K562 (cell line): ENCODE data around the gene PYGM. TPM values are rescaled to one million over a fixed set of nuclear protein-coding genes. Genes with fewer than 3 reads are reported as not detected.

Experiments used
- BMI1 ChIP-seq: fragments of 150-350 bp; IDR thresholded peaks from 2 replicates; pipeline ENCODE4 v1.6.1; 2014; ENCODE audit warnings: low read length
- C11orf30 ChIP-seq: fragments of 450-650 bp; IDR thresholded peaks from 2 replicates; pipeline ENCODE4 v1.6.1; 2016; ENCODE audit warnings: low read depth, mild to moderate bottlenecking
- CCNT2 ChIP-seq: IDR thresholded peaks from 2 replicates; pipeline ENCODE4 v1.6.1; 2011; ENCODE audit warnings: borderline replicate concordance, low read depth, mild to moderate bottlenecking, moderate library complexity, mixed read lengths, low read length; ENCODE audit not compliant: insufficient read length; ENCODE audit errors: extremely low read depth
- CXXC5 ChIP-seq: fragments of 250-450 bp; sonication (Bioruptor Pico); IDR thresholded peaks from 2 replicates; pipeline ENCODE4 v1.8.0; 2022; ENCODE audit warnings: inconsistent platforms, mild to moderate bottlenecking, moderate library complexity
- EP400 ChIP-seq: fragments of 450-650 bp; IDR thresholded peaks from 2 replicates; pipeline ENCODE4 v1.6.1; 2017; ENCODE audit warnings: antibody characterized with exemption, mild to moderate bottlenecking, moderate library complexity
- FOXK1 ChIP-seq: sonication (generic); formaldehyde crosslinking; IDR thresholded peaks from 2 replicates; pipeline ENCODE4 v1.8.0; 2022; ENCODE audit warnings: missing genetic modification reagents, mild to moderate bottlenecking, borderline replicate concordance
- HNRNPLL ChIP-seq: fragments of 200-400 bp; formaldehyde crosslinking; IDR thresholded peaks from 2 replicates; pipeline ENCODE4 v1.6.1; 2017; ENCODE audit warnings: low read length, low read depth, mild to moderate bottlenecking; ENCODE audit not compliant: poor library complexity, severe bottlenecking
- ILK ChIP-seq: fragments of 450-650 bp; IDR thresholded peaks from 2 replicates; pipeline ENCODE4 v1.6.1; 2016; ENCODE audit warnings: missing genetic modification characterization, low read depth, mild to moderate bottlenecking, missing compliant biosample characterization, moderate library complexity, borderline replicate concordance
- MAFG ChIP-seq: fragments of 450-650 bp; conservative IDR thresholded peaks from 2 replicates; pipeline ENCODE4 v1.6.1; 2016; ENCODE audit warnings: missing genetic modification characterization, missing compliant biosample characterization
- TAF7 ChIP-seq: fragments of 450-650 bp; IDR thresholded peaks from 2 replicates; pipeline ENCODE4 v1.6.1; 2016; ENCODE audit warnings: missing genetic modification characterization, missing compliant biosample characterization
- ZNF133 ChIP-seq: fragments of 250-450 bp; sonication (Bioruptor Pico); IDR thresholded peaks from 2 replicates; pipeline ENCODE4 v1.4.0; 2020; ENCODE audit warnings: mild to moderate bottlenecking
- ZNF212 ChIP-seq: fragments of 450-650 bp; formaldehyde crosslinking; IDR thresholded peaks from 2 replicates; pipeline ENCODE4 v1.4.0; 2020; ENCODE audit warnings: mild to moderate bottlenecking
- polyA plus RNA-seq, 8 experiments: library from polyadenylated mRNA; depleted of rRNA in 4 of 8; stranded (reverse) in 5 of 8; unstranded in 3 of 8; fragments of >200 nt; fragmentation: Nextera tagmentation in 2 of 8; fragmentation: Illumina TruSeq in 1 of 8; extraction: Ambion mirVana in 2 of 8; extraction: Trizol in 1 of 8; gene quantifications; 2 replicates each; pipeline versions ENCODE4 v1.2.1 to v1.2.3, GENCODE V29; 2011 to 2014; ENCODE audit warnings: inconsistent platforms in 1 of 8, missing spikeins in 1 of 8
- total RNA-seq, 7 experiments: library from RNA; depleted of rRNA in 6 of 7; stranded (reverse); fragments of >200 nt in 6 of 7; fragmentation: Illumina TruSeq in 2 of 7; extraction: Trizol in 2 of 7; gene quantifications; 2 replicates each; pipeline versions ENCODE4 v1.2.1 to v1.2.3, GENCODE V29; 2011 to 2021; ENCODE audit warnings: low replicate concordance in 1 of 7
- TF ChIP-seq, protein P1 (sequence below): sonication (generic); IDR thresholded peaks from 2 replicates; pipeline ENCODE4 v1.6.1; 2016
- TF ChIP-seq, protein P2 (sequence below): fragments of 450-650 bp; IDR thresholded peaks from 2 replicates; pipeline ENCODE4 v1.6.1; 2014; ENCODE audit warnings: low read depth, mild to moderate bottlenecking, moderate library complexity, borderline replicate concordance
- TF ChIP-seq, protein P3 (sequence below): fragments of 450-650 bp; IDR thresholded peaks from 2 replicates; pipeline ENCODE4 v1.6.1; 2016; ENCODE audit warnings: mild to moderate bottlenecking
- TF ChIP-seq, protein P4 (sequence below): fragments of 450-650 bp; formaldehyde crosslinking; IDR thresholded peaks from 2 replicates; pipeline ENCODE4 v1.4.0; 2020; ENCODE audit warnings: mild to moderate bottlenecking, moderate library complexity

Gene PYGM
- total and polyA plus RNA-seq, 9 of the 15 experiments (the other 6 are each of a cell fraction or from before 2014, with no cell fraction given) = 0.07 to 1.5 (median 0.68) TPM

- TF ChIP-seq ZNF133 (CRISPR knock-in tag) = no peak
- no peak for TF ChIP-seq BMI1
- TF ChIP-seq C11orf30 = no peak
- TF ChIP-seq ZNF212 (CRISPR knock-in tag) = peak; percentile 40; the same call in 1 of the 2 replicates
- TF ChIP-seq CXXC5 (CRISPR knock-in tag) = peak; percentile 41
- TF ChIP-seq MAFG (tag) = no peak
- no peak for TF ChIP-seq TAF7 (tag)
- TF ChIP-seq, protein P1, sequence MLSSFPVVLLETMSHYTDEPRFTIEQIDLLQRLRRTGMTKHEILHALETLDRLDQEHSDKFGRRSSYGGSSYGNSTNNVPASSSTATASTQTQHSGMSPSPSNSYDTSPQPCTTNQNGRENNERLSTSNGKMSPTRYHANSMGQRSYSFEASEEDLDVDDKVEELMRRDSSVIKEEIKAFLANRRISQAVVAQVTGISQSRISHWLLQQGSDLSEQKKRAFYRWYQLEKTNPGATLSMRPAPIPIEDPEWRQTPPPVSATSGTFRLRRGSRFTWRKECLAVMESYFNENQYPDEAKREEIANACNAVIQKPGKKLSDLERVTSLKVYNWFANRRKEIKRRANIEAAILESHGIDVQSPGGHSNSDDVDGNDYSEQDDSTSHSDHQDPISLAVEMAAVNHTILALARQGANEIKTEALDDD = no peak
- TF ChIP-seq HNRNPLL = no peak
- TF ChIP-seq, protein P2, sequence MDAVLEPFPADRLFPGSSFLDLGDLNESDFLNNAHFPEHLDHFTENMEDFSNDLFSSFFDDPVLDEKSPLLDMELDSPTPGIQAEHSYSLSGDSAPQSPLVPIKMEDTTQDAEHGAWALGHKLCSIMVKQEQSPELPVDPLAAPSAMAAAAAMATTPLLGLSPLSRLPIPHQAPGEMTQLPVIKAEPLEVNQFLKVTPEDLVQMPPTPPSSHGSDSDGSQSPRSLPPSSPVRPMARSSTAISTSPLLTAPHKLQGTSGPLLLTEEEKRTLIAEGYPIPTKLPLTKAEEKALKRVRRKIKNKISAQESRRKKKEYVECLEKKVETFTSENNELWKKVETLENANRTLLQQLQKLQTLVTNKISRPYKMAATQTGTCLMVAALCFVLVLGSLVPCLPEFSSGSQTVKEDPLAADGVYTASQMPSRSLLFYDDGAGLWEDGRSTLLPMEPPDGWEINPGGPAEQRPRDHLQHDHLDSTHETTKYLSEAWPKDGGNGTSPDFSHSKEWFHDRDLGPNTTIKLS = no peak
- TF ChIP-seq EP400 = 0 out of 2 replicates have a peak, but pooled peaks have one; percentile 9
- TF ChIP-seq, protein P3, sequence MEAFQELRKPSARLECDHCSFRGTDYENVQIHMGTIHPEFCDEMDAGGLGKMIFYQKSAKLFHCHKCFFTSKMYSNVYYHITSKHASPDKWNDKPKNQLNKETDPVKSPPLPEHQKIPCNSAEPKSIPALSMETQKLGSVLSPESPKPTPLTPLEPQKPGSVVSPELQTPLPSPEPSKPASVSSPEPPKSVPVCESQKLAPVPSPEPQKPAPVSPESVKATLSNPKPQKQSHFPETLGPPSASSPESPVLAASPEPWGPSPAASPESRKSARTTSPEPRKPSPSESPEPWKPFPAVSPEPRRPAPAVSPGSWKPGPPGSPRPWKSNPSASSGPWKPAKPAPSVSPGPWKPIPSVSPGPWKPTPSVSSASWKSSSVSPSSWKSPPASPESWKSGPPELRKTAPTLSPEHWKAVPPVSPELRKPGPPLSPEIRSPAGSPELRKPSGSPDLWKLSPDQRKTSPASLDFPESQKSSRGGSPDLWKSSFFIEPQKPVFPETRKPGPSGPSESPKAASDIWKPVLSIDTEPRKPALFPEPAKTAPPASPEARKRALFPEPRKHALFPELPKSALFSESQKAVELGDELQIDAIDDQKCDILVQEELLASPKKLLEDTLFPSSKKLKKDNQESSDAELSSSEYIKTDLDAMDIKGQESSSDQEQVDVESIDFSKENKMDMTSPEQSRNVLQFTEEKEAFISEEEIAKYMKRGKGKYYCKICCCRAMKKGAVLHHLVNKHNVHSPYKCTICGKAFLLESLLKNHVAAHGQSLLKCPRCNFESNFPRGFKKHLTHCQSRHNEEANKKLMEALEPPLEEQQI = no peak
- no peak for TF ChIP-seq FOXK1
- no peak for TF ChIP-seq ILK
- no peak for TF ChIP-seq CCNT2
- TF ChIP-seq, protein P4, sequence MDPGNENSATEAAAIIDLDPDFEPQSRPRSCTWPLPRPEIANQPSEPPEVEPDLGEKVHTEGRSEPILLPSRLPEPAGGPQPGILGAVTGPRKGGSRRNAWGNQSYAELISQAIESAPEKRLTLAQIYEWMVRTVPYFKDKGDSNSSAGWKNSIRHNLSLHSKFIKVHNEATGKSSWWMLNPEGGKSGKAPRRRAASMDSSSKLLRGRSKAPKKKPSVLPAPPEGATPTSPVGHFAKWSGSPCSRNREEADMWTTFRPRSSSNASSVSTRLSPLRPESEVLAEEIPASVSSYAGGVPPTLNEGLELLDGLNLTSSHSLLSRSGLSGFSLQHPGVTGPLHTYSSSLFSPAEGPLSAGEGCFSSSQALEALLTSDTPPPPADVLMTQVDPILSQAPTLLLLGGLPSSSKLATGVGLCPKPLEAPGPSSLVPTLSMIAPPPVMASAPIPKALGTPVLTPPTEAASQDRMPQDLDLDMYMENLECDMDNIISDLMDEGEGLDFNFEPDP (CRISPR knock-in tag) = no peak
Observed at GRCh38 chr11:64743591-64744543, 15.9 kb downstream of the PYGM start, which contains the start of gene RASGRP2 (continued).
